ENCODE results near the gene CDC42BPG.

DNA sequence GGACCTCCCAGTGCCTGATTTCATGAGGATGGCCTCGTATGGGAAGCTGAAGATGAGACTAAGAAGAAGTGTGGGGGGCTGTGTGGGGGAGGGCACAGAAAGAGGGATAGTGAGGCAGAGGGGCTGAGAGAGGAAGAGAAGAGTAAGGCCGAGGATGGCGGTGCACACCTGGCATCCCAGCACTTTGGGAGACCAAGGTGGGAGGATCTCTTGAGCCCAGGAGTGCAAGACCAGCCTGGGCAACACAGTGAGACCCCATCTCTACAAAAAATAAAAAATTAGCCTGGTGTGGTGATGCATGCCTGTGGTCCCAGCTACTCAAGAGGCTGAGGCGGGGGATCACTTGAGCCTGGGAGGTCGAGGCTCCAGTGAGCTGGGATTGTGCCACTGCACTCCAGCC, 47.4 kb upstream of the CDC42BPG start:
- TF ChIP-seq, protein P1, sequence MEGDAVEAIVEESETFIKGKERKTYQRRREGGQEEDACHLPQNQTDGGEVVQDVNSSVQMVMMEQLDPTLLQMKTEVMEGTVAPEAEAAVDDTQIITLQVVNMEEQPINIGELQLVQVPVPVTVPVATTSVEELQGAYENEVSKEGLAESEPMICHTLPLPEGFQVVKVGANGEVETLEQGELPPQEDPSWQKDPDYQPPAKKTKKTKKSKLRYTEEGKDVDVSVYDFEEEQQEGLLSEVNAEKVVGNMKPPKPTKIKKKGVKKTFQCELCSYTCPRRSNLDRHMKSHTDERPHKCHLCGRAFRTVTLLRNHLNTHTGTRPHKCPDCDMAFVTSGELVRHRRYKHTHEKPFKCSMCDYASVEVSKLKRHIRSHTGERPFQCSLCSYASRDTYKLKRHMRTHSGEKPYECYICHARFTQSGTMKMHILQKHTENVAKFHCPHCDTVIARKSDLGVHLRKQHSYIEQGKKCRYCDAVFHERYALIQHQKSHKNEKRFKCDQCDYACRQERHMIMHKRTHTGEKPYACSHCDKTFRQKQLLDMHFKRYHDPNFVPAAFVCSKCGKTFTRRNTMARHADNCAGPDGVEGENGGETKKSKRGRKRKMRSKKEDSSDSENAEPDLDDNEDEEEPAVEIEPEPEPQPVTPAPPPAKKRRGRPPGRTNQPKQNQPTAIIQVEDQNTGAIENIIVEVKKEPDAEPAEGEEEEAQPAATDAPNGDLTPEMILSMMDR (conservative IDR thresholded peaks at IDR 0.05 in 1 of 2, IDR thresholded peaks at IDR 0.05 in 1 of 2; ENCODE audit: extremely low read depth in 1 of 2, insufficient read depth in 1 of 2, low read depth in 1 of 2, low read length in 2 of 2), result no peak
- no peak for TF ChIP-seq EZH2 (IDR thresholded peaks at IDR 0.05; ENCODE audit: borderline replicate concordance, low read length)
